Adrenal gland (tissue), 5 donors: Measurements from ENCODE around the gene LPIN1.

Experiments used
- CTCF ChIP-seq, 6 experiments: fragments of 450-650 bp in 4 of 6; fragments of 200-600 bp in 2 of 6; sonication (generic) in 1 of 6; IDR thresholded peaks; 1 replicate in 5 of 6; 2 replicates in 1 of 6; pipeline versions ENCODE4 v1.5.1 to v1.8.0; 2016 to 2021; ENCODE audit warnings: antibody characterized with exemption in 6 of 6, mild to moderate bottlenecking in 2 of 6, moderate library complexity in 1 of 6
- POLR2A ChIP-seq, 2 donors: fragments of 450-650 bp; IDR thresholded peaks; one replicate each; pipeline ENCODE4 v1.6.1; 2017; ENCODE audit warnings: antibody characterized with exemption in 2 of 2, mild to moderate bottlenecking in 2 of 2, moderate library complexity in 1 of 2
- donor health status: DM: no; HTN: no; CAD: no.

DNA sequence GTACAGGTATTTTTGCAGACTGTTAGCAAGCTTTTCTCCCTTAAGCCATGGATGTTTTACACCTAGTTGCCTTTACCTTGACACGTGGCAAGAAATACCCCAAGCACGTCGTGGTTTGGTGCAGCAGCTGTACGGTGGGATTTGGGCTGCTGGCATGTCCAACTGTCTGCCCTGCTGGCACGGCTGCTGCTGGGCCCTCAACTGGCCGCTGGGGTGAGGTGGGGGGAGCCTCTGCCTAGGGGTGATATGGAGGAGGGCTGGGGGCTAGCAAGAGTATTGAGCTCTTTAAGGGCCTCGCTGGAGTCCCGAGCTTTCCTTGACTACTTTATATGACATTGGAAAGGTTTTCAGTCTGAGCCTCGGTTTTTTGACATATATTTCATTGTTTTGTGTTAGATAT, 41.6 kb downstream of the LPIN1 start:
- TF ChIP-seq CTCF (IDR thresholded peaks at IDR 0.05) = no peak
- no peak for TF ChIP-seq POLR2A (IDR thresholded peaks at IDR 0.05)
